ENCODE measurements around the gene SRM. TPM values are rescaled to one million over a fixed set of nuclear protein-coding genes. Genes with fewer than 3 reads are reported as not detected.
A peak's percentile ranks its signal among the peaks of the same experiment; 100 is the strongest.
"Not testable (repeated sequence)": the region's sequence is repeated elsewhere in the genome, so short reads cannot be mapped to it uniquely, and the experiment has no call there.

Gene SRM
- total RNA-seq, result 100 to 1,000 TPM; 159 to 164 TPM

DNA sequence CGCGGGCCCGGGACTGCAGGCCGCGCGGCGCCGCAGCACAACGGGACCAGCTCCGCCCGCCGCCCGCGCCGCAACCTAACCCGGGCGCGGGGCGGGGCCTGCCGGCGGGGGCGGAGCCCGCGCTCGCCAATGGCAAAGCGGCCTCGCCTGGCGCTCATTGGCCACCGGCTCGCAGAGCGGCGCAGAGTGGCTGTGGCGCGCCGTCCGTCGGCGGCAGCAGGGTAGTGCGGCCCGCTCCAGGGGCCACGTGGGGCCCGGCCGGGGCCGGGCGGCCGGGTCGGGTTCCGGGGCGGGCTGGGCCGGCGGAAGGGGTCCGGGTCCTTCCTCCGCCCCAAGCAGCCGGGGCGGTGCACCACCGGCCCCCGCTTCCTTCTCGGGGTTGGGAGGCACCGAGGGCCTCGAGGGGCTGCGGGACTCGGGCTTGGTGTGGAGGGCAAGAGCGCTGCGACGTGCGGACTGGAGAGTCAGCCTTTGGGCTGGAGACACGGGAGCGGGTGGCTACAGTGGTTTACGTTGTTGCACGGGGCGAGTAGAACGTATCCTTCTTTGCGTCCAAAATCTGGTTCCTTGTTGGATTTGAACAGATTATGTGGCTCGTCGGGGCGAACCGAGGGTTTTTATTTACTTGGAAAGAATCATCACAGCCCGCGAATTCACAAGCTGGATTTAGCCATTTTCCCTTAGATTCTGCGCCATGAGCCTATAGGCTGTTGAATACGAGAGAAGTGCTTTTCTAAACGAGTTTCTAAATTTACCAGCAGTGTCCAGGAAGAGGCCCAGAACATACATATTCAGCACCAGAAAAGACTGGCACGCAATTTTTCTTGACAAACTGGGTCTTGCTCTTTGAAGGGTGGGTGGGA lies at the start of gene SRM:
Gene SRM (minus strand): TSS at position 51 of the 863 bp plus-strand sequence. CDS start 75 bp downstream, outside the sequence.
- intact Hi-C loops (cut with micrococcal nuclease), result loop anchor here (1.0 to 10.0 kb wide), 4 partner anchors 23 to 205 kb away; partner anchors contain the start of genes EXOSC10, MTOR and TARDBP
- peak within 1 kb of the TSS; percentile 93 for H3K27ac Mint-ChIP-seq
- H3K4me1 Mint-ChIP-seq (ENCODE audit: low read depth), result peaks cover 46% of the 10 kb centered on the region
- peak within 1 kb of the TSS; percentile 94 for H3K4me3 Mint-ChIP-seq
- DNase-seq, result peak; percentile 93
- no peaks in the 10 kb centered on the region for H3K27me3 Mint-ChIP-seq
- CTCF ChIA-PET, result interaction anchor here (1.3 to 8.2 kb wide), 4 partner anchors 10 to 582 kb away, joined by 4 to 85 read pairs (median 6); partner anchors contain the start of gene EXOSC10
- H3K36me3 Mint-ChIP-seq, result peaks cover 34% of the 10 kb centered on the region
- POLR2A ChIA-PET, result interaction anchor here (0.7 to 3.1 kb wide), 8 partner anchors 9 to 98 kb away, joined by 3 to 15 read pairs (median 4); partner anchors contain the start of genes EXOSC10 and TARDBP
- H3K9me3 Mint-ChIP-seq, result no peaks in the 10 kb centered on the region

DNA sequence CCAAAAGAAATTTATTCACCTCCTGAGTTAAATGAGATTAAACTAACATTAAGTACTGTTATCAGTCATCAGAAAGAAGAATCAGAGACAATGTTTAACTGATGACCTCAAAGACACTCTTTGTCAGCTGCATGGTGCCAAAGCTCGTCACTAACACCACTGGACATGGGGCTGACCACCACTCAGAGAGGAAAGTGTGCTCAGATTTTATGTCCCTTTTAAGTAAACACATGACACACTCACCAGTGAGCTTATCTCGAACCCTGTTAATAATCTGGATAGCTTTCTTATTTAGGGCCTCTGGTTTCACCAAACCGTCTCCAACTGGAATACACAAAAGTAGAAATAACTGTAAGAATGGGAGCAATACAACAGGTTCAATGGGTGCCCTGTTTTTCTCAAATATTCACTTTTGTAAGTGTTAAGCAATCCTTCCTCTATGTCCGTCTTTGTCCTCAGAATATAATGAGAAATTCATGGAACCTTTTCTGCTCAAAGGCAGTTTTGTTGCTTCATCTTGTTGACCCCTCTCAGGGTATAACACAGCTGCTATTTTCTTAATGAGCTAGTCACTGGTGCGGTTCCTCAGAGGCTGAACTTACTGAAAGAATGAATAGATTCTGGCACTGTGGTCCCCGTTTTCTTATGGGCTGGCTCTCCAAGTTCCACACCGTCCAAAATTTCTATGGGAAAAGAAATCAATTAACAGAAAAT lies 49.4 kb upstream of the SRM start:
- Mint-ChIP-seq H3K27me3 (no peaks in the 10 kb centered on the region), H3K4me1 (ENCODE audit: low read depth) (no peaks in the 10 kb centered on the region), H3K9me3 (no peaks in the 10 kb centered on the region), H3K27ac (no peak overlapping the region), H3K4me3 (no peak overlapping the region), H3K36me3 (peaks cover 40% of the 10 kb centered on the region)
- intact Hi-C loops (cut with micrococcal nuclease), result no loop called here
- CTCF ChIA-PET, result interaction anchor here (3.6 kb wide), 1 partner anchor 71 kb away, joined by 11 read pairs; no protein-coding TSS in a partner anchor
- POLR2A ChIA-PET, result interaction anchor here (1.2 kb wide), 1 partner anchor 10 kb away, joined by 5 read pairs; the partner anchor contains the start of gene EXOSC10
- no peak for DNase-seq

DNA sequence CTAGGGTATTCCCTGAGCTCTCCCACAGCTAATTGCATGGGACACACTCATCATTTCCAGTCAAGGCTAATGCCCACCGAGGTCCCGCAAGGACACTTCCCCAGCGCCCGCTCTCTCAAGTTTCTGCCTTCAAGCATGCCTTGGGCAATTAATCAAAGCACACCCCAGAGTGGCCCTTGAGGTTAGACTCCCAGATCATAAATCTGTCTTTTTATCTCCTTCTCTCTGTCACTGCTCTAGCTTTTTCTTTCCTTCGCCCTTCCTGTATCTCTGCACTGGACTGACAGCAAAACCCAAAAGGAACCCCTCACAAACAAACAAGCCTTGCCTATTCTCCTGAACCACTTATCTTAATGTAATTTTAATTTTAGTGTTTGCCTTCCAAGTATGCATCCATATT lies 47.8 kb upstream of the SRM start:
- no peak overlapping the region for H3K4me3 Mint-ChIP-seq
- DNase-seq, result no peak
- no peaks in the 10 kb centered on the region for H3K4me1 Mint-ChIP-seq (ENCODE audit: low read depth)
- ChIA-PET POLR2A (no interaction called here), CTCF (interaction anchor here (0.9 to 3.6 kb wide), 2 partner anchors 70 to 134 kb away, joined by 3 to 11 read pairs; no protein-coding TSS in a partner anchor)
- no peaks in the 10 kb centered on the region for H3K9me3 Mint-ChIP-seq
- no peak overlapping the region for H3K27ac Mint-ChIP-seq
- H3K36me3 Mint-ChIP-seq, result peaks cover 36% of the 10 kb centered on the region
- H3K27me3 Mint-ChIP-seq, result no peaks in the 10 kb centered on the region
- intact Hi-C loops (cut with micrococcal nuclease), result no loop called here

DNA sequence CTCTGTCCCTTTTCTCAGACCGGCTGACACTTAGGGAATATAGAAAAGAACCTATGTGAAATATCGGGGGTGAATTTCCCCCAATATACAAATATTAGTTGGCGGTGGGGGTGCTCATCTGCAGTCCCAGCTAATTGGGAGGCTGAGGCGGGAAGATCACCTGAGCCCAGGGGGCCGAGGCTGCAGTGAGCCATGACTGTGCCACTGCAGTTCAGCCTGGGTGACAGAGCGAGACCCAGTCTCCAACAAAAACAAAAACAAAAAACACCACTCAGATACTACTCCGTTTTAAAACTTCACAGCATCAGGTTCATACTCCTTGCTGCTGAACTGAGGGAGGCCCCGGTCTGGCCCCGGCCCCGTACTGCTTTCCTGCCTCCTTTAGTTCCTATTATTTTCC lies 45.8 kb upstream of the SRM start:
- Mint-ChIP-seq H3K9me3 (no peaks in the 10 kb centered on the region), H3K4me1 (ENCODE audit: low read depth) (no peaks in the 10 kb centered on the region), H3K27ac (no peak overlapping the region), H3K36me3 (peaks cover 27% of the 10 kb centered on the region), H3K4me3 (no peak overlapping the region), H3K27me3 (no peaks in the 10 kb centered on the region)
- POLR2A ChIA-PET, result no interaction called here
- CTCF ChIA-PET, result no interaction called here
- intact Hi-C loops (cut with micrococcal nuclease), result no loop called here
- DNase-seq, result no peak

DNA sequence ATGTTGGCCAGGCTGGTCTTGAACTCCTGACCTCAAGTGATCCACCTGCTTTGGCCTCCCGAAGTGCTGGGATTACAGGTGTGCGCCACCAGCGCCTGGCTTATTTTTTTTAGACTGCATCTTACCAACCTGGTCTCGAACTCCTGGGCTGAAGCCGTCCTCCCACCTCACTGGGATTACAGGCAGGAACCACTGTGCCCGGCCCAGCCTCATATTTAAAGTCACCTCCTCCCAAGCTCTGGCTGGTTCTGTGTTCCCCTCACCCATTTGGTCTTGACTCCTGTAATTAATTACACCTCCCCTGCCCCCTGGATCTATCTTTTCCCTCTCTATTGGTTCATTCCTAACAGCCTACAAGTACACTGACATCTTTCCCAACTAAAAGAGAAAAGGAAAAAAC lies 41.5 kb upstream of the SRM start:
- no peaks in the 10 kb centered on the region for H3K9me3 Mint-ChIP-seq
- H3K27ac Mint-ChIP-seq, result no peak overlapping the region
- H3K4me1 Mint-ChIP-seq (ENCODE audit: low read depth), result peaks cover 10% of the 10 kb centered on the region
- ChIA-PET POLR2A (no interaction called here), CTCF (interaction anchor here (1.7 kb wide), 1 partner anchor 63 kb away, joined by 10 read pairs; no protein-coding TSS in a partner anchor)
- no peak overlapping the region for H3K4me3 Mint-ChIP-seq
- no peaks in the 10 kb centered on the region for H3K27me3 Mint-ChIP-seq
- H3K36me3 Mint-ChIP-seq, result peaks cover 8% of the 10 kb centered on the region
- DNase-seq, result no peak
- intact Hi-C loops (cut with micrococcal nuclease), result no loop called here

DNA sequence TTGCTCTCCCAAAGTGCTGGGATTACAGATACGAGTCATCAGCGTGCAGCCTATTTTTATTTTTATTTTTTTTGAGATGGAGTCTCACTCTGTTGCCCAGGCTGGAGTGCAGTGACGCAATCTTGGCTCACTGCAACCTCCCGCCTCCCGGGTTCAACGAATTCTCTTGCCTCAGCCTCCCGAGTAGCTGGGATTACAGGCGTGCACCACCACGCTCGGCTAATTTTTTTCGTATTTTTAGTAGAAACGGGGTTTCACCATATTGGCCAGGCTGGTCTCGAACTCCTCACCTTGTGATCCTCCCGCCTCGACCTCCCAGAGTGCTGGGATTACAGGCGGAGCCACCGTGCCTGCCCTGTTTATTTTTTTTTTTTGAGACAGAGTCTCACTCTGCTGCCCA lies 41.0 kb upstream of the SRM start:
- intact Hi-C loops (cut with micrococcal nuclease); H3K27me3 Mint-ChIP-seq; H3K9me3 Mint-ChIP-seq; DNase-seq; H3K27ac Mint-ChIP-seq; H3K4me3 Mint-ChIP-seq: not testable (repeated sequence)
- POLR2A ChIA-PET, result interaction anchor here (2.5 kb wide), 1 partner anchor 808 kb away, joined by 6 read pairs; no protein-coding TSS in a partner anchor
- peaks cover 10% of the 10 kb centered on the region for H3K36me3 Mint-ChIP-seq
- peaks cover 10% of the 10 kb centered on the region for H3K4me1 Mint-ChIP-seq (ENCODE audit: low read depth)
- CTCF ChIA-PET, result interaction anchor here (1.7 kb wide), 1 partner anchor 63 kb away, joined by 10 read pairs; no protein-coding TSS in a partner anchor

DNA sequence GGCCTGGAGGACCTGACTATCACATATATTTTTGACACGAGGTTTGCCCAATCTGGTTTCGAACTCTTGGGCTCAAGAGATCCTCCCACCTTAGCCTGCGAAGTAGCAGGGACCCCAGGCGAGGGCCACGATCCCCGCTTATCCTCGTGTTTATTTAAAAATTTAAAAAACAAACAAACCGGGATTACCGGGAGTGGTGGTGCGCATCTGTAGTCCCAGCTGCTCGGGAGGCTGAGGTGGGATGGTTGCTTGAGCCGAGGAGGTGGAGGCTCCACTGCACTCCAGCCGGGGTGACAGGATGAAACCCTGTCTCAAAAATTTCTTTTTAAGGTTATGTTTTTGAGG lies 40.3 kb upstream of the SRM start:
- peak overlapping the region; percentile 96 for H3K4me3 Mint-ChIP-seq
- H3K9me3 Mint-ChIP-seq, result no peaks in the 10 kb centered on the region

DNA sequence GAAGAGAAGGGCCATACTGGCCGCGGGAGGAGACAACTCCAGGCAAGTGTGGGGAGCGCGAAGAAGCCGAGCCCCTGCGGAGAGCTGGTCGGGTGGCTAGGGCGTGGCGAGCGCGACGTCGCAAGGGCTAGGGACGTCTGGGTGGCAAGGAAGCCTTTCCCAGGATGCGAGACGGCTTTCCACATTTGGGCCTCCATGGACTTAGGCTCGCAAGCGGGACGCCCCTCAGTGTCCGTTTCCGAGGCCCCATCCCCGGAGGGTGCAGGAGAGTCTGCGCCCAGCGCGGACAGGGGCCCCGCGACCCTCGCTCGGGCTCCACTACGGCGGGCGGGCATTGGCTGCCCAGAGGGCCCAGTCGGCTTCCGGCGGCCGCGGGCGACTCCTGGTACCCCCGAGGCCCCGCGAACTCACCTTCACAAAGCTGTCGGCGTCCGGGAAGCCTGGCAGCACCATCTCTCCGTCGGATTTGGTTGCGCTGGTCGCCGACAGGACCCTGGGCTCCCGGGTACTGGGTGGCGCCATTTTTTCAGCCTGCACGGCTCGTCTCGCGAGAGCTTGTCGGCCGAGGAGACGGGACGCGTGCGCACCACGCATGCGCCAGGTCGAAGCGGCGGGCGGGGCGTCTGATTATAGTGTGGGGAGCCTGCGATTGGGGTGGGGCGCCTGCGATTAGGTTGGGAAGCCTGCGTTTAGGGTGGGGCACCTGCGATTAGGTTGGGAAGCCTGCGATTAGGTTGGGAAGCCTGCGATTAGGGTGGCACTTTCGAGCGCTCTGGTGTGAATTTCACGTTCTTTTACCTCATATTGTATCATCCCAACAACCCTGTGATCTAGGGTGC lies 39.7 kb upstream of the SRM start, which contains the start of gene EXOSC10:
Gene EXOSC10 (minus strand): TSS at position 560 of the 839 bp plus-strand sequence. CDS start 38 bp downstream, at position 522.
- intact Hi-C loops (cut with micrococcal nuclease), result loop anchor here (1.0 to 5.0 kb wide), 4 partner anchors 39 to 87 kb away; partner anchors contain the start of genes SRM and TARDBP
- H3K27ac Mint-ChIP-seq, result peak within 1 kb of the TSS; percentile 89
- peaks cover 10% of the 10 kb centered on the region for H3K36me3 Mint-ChIP-seq
- H3K4me3 Mint-ChIP-seq, result peak within 1 kb of the TSS; percentile 96
- H3K27me3 Mint-ChIP-seq, result no peaks in the 10 kb centered on the region
- ChIA-PET CTCF (interaction anchor here (0.6 to 5.5 kb wide), 5 partner anchors 11 to 62 kb away, joined by 3 to 66 read pairs (median 3); partner anchors contain the start of gene SRM), POLR2A (interaction anchor here (0.6 to 2.5 kb wide), 8 partner anchors 10 to 809 kb away, joined by 3 to 15 read pairs (median 3); partner anchors contain the start of genes SRM and TARDBP)
- no peaks in the 10 kb centered on the region for H3K9me3 Mint-ChIP-seq
- DNase-seq, result peak; percentile 96
- peaks cover 10% of the 10 kb centered on the region for H3K4me1 Mint-ChIP-seq (ENCODE audit: low read depth)

More for the DNA sequence above, 40.3 kb upstream of the SRM start:
- intact Hi-C loops (cut with micrococcal nuclease), result no loop called here
- Mint-ChIP-seq H3K36me3 (peaks cover 8% of the 10 kb centered on the region), H3K27ac (peak overlapping the region; percentile 89), H3K27me3 (no peaks in the 10 kb centered on the region), H3K4me1 (ENCODE audit: low read depth) (peaks cover 10% of the 10 kb centered on the region)
- CTCF ChIA-PET, result interaction anchor here (1.2 to 5.5 kb wide), 3 partner anchors 12 to 62 kb away, joined by 3 to 66 read pairs (median 7); partner anchors contain the start of gene SRM
- DNase-seq, result no peak
- POLR2A ChIA-PET, result interaction anchor here (0.6 to 2.5 kb wide), 3 partner anchors 12 to 808 kb away, joined by 3 to 15 read pairs (median 6); partner anchors contain the start of gene SRM

DNA sequence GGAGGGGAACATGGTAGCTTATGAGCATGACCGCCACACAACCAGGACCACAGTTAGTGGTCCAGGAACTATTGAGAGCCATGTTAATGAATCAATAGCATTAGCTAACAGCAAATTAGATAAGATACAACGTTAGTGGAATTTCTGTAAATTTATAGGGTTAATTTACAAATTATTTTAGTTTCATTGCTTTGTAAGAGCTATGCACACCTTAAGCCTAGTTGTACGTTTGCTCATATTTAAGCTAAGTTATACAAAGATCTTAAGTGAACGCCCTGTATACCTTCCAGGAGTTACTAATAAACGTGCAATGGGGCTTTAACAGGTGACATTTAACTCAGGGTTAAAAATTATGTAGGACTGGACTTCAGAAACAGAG lies 39.1 kb upstream of the SRM start:
- Mint-ChIP-seq H3K9me3 (no peaks in the 10 kb centered on the region), H3K27ac (peak overlapping the region; percentile 89), H3K4me1 (ENCODE audit: low read depth) (peaks cover 10% of the 10 kb centered on the region), H3K27me3 (no peaks in the 10 kb centered on the region), H3K4me3 (peak overlapping the region; percentile 96), H3K36me3 (peaks cover 10% of the 10 kb centered on the region)
- DNase-seq, result no peak
- CTCF ChIA-PET, result interaction anchor here (0.8 to 5.5 kb wide), 4 partner anchors 11 to 61 kb away, joined by 3 to 66 read pairs (median 5); partner anchors contain the start of gene SRM
- POLR2A ChIA-PET, result interaction anchor here (0.6 to 2.5 kb wide), 9 partner anchors 10 to 810 kb away, joined by 3 to 15 read pairs (median 3); partner anchors contain the start of gene SRM
- intact Hi-C loops (cut with micrococcal nuclease), result loop anchor here (1.0 to 5.0 kb wide), 4 partner anchors 39 to 86 kb away; partner anchors contain the start of genes SRM and TARDBP

DNA sequence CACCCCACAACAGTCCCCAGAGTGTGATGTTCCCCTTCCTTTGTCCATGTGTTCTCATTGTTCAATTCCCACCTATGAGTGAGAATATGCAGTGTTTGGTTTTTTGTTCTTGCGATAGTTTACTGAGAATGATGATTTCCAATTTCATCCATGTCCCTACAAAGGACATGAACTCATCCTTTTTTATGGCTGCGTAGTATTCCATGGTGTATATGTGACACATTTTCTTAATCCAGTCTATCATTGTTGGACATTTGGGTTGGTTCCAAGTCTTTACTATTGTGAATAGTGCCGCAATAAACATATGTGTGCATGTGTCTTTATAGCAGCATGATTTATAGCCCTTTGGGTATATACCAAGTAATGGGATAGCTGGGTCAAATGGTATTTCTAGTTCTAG lies 24.0 kb upstream of the SRM start:
- intact Hi-C loops (cut with micrococcal nuclease); H3K27me3 Mint-ChIP-seq; H3K27ac Mint-ChIP-seq; POLR2A ChIA-PET; H3K4me3 Mint-ChIP-seq; H3K9me3 Mint-ChIP-seq; DNase-seq; H3K4me1 Mint-ChIP-seq (ENCODE audit: low read depth): not testable (repeated sequence)
- H3K36me3 Mint-ChIP-seq, result peaks cover 48% of the 10 kb centered on the region
- CTCF ChIA-PET, result interaction anchor here (1.1 kb wide), 1 partner anchor 46 kb away, joined by 3 read pairs; no protein-coding TSS in a partner anchor

DNA sequence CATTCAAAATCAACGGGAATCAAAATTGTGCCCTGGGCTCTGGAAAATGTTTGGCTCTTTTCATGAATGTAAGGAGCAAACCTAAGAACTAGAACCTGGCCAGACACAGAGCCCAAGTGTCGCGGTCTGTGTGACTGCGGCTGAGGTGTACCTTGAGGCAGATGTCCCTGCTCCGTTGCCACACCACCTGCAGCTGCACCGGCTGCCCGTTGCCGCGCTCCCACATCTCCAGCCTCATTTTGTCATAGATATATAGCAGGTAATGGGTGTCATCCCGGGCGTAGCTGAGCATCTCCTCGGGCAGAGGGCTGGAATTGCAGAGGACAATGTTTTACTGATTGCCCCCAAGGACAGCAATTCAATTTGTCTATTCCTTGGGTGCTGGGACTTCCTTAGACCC lies 21.1 kb upstream of the SRM start:
- ChIA-PET CTCF (interaction anchor here (0.9 to 3.7 kb wide), 2 partner anchors 43 to 181 kb away, joined by 3 to 15 read pairs; partner anchors contain the start of gene MTOR), POLR2A (no interaction called here)
- Mint-ChIP-seq H3K36me3 (peaks cover 47% of the 10 kb centered on the region), H3K9me3 (no peaks in the 10 kb centered on the region), H3K4me1 (ENCODE audit: low read depth) (no peaks in the 10 kb centered on the region), H3K4me3 (no peak overlapping the region), H3K27ac (no peak overlapping the region), H3K27me3 (no peaks in the 10 kb centered on the region)
- no peak for DNase-seq
- intact Hi-C loops (cut with micrococcal nuclease), result no loop called here
